ENCODE measurements around the gene ANKRD66. TPM values are rescaled to one million over a fixed set of nuclear protein-coding genes. Genes with fewer than 3 reads are reported as not detected.

ANKRD66 gene
- total RNA-seq, 4 donors from 2014 or later, result not detected

DNA sequence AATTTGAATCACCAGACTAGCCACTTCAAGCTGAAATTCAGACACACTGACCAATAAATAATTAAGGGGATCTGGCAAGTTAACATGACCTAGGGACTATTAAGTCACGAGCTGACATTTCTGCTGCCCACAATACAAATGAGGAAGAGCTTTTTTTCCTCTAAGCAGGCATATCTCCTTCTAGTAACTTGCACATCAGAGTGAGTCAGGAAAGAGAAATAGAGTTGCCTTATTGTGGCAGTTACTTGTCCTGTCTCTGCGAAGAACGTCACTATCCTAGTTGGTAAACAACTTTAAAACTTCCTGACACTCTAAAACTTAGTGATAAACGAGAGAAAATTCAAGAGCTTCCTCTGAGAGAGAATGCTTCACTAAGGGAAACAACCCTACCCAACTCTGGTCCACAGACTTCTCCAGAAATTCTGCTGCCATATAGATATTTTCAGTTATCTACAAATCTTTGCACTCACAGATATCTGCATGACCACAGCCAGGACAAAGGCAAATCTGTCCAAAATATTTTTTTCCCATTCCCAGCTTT, 15.7 kb upstream of the ANKRD66 start:
- in situ Hi-C loops (cut with MboI; ENCODE audit: low sequenced_read_pairs in 4 of 4), result no loop called here
- Histone ChIP-seq H3K4me1 (peaks cover 3 to 11% of the 10 kb centered on the region in 2 donors), H3K9me3 (no peaks in the 10 kb centered on the region), H3K4me3 (no peak overlapping the region), H3K27me3 (peaks cover 3 to 17% (median 5%) of the 10 kb centered on the region in 3 donors), H3K27ac (no peak overlapping the region), H3K36me3 (no peaks in the 10 kb centered on the region)
- TF ChIP-seq POLR2A (IDR thresholded peaks at IDR 0.05), result no peak
- TF ChIP-seq, protein P1, sequence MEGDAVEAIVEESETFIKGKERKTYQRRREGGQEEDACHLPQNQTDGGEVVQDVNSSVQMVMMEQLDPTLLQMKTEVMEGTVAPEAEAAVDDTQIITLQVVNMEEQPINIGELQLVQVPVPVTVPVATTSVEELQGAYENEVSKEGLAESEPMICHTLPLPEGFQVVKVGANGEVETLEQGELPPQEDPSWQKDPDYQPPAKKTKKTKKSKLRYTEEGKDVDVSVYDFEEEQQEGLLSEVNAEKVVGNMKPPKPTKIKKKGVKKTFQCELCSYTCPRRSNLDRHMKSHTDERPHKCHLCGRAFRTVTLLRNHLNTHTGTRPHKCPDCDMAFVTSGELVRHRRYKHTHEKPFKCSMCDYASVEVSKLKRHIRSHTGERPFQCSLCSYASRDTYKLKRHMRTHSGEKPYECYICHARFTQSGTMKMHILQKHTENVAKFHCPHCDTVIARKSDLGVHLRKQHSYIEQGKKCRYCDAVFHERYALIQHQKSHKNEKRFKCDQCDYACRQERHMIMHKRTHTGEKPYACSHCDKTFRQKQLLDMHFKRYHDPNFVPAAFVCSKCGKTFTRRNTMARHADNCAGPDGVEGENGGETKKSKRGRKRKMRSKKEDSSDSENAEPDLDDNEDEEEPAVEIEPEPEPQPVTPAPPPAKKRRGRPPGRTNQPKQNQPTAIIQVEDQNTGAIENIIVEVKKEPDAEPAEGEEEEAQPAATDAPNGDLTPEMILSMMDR (IDR thresholded peaks at IDR 0.05 in 4 of 5, conservative IDR thresholded peaks at IDR 0.05 in 1 of 5), result no peak
- DNase-seq, result no peak
- no peak for ATAC-seq
- intact Hi-C loops (cut with DNase I; ENCODE audit: low total_unique reads), result no loop called here

DNA sequence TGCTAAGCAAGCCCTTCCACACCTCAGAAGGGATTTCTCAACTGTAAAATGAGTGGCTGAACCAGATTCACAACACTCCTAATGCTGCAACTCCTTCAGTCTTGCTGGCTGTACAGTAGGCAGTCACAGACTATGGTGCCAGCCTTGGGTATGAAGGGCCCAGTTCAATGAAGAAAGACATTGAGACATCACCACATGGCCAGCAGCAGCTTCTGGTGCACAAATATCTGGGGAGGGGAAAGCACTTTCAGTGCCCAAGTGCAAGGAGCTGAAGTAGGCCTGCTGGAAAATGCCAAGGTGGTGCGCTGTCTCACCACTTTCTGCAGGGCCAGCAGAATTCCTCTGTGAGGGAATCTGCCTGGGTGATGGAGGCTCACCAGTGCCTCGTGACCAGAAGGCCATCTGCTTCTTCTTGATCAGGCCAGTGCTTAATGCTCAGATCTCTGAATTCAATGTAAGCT, 13.4 kb upstream of the ANKRD66 start:
- no peak for DNase-seq
- in situ Hi-C loops (cut with MboI; ENCODE audit: low sequenced_read_pairs in 4 of 4), result no loop called here
- Histone ChIP-seq H3K4me1 (peaks cover 3 to 11% of the 10 kb centered on the region in 2 donors), H3K27me3 (peaks cover 5 to 34% (median 18%) of the 10 kb centered on the region in 3 donors), H3K4me3 (no peak overlapping the region), H3K9me3 (no peaks in the 10 kb centered on the region), H3K36me3 (no peaks in the 10 kb centered on the region), H3K27ac (no peak overlapping the region)
- ATAC-seq, result no peak
- intact Hi-C loops (cut with DNase I; ENCODE audit: low total_unique reads), result no loop called here
- TF ChIP-seq, protein P1 (IDR thresholded peaks at IDR 0.05 in 4 of 5, conservative IDR thresholded peaks at IDR 0.05 in 1 of 5), result no peak
- TF ChIP-seq POLR2A (IDR thresholded peaks at IDR 0.05), result no peak

DNA sequence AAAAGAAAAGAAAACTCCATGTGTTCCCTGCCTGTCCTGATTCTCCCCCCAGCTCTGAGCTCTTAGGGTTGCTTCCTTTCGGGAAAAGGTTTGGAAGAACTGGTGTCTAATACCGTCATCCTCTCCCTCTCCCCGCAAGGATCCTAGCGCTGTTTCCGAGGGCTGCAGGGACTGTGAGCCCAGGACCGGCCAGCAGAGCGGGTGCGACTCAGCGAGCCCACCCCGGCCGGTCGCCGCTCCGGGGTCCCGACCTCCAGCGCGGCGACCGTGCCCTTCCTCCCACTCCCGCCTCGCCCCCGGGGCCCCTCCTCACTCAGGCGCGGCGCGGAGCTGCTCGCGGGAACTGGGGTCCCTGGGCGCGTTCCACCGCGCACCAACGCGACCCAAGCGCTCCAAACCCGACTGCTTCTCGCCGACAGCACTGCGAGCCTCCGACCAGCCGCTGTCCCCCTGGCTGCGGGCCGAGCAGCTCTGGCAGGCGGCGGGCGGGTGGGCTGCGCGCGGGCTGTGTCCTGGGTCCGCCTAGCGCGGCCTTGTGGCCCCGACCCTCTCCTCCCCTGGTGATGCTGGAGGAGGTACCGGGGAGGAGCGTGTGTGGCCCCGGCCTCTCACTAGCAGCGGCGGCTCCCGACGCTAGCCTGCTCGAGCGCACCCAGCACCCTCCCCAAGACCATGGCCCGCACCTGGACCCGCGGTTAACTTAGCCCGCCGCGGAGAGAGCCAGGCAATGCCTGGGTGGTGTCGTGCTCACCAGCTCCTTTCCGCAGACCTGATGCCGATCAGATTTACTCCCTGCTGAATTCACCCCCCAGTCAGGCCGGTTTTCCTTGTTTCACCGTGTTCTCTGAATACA, 11.6 kb upstream of the ANKRD66 start, which contains the start of gene PLA2G7:
Gene PLA2G7, minus strand, starts transcription at position 509 of the 853 bp plus-strand sequence. CDS start 12,484 bp downstream, outside the sequence.
- peak within 1 kb of the TSS; percentile 43 to 67 (median 54) for H3K4me3 ChIP-seq
- DNase-seq, result no peak
- no peaks in the 10 kb centered on the region for H3K9me3 ChIP-seq
- H3K27me3 ChIP-seq, result peaks cover 5 to 34% (median 18%) of the 10 kb centered on the region in 3 donors
- H3K36me3 ChIP-seq, result no peaks in the 10 kb centered on the region
- intact Hi-C loops (cut with DNase I; ENCODE audit: low total_unique reads), result no loop called here
- H3K27ac ChIP-seq, result no peak within 1 kb of the TSS
- peaks cover 3 to 11% of the 10 kb centered on the region in 2 donors for H3K4me1 ChIP-seq
- peak; percentile 46 to 60 for ATAC-seq
- in situ Hi-C loops (cut with MboI; ENCODE audit: low sequenced_read_pairs in 4 of 4), result no loop called here
- no peak for TF ChIP-seq POLR2A (IDR thresholded peaks at IDR 0.05)
- TF ChIP-seq, protein P1 (IDR thresholded peaks at IDR 0.05 in 4 of 5, conservative IDR thresholded peaks at IDR 0.05 in 1 of 5), result no peak

DNA sequence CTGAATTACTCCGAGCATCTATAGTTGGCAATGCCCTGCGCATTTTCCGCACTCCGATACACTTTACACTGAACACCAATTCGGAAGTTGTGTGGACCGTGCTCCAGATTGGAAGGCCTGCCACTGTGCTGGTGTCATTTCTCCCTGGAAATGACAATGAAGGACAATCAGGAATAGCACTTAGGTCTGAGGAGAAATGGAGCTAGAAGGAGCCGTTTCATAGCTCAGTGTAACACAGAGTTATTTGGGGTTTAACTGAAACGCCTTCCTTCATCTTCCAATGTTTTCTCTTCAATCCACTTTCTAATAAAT, 11.1 kb upstream of the ANKRD66 start:
- intact Hi-C loops (cut with DNase I; ENCODE audit: low total_unique reads), result no loop called here
- ATAC-seq, result no peak
- H3K27ac ChIP-seq, result no peak overlapping the region

More for the DNA sequence above, 11.1 kb upstream of the ANKRD66 start:
- DNase-seq, result no peak
- Histone ChIP-seq H3K4me1 (peaks cover 3 to 11% of the 10 kb centered on the region in 2 donors), H3K4me3 (peak overlapping the region in 3 of 4 donors; percentile 43 to 67 (median 50)), H3K9me3 (no peaks in the 10 kb centered on the region), H3K27me3 (peaks cover 5 to 34% (median 18%) of the 10 kb centered on the region in 3 donors), H3K36me3 (no peaks in the 10 kb centered on the region)
- in situ Hi-C loops (cut with MboI; ENCODE audit: low sequenced_read_pairs in 4 of 4), result no loop called here
- no peak for TF ChIP-seq POLR2A (IDR thresholded peaks at IDR 0.05)
- TF ChIP-seq, protein P1 (IDR thresholded peaks at IDR 0.05 in 4 of 5, conservative IDR thresholded peaks at IDR 0.05 in 1 of 5), result no peak
